ENCODE results near the gene RXFP2.

DNA sequence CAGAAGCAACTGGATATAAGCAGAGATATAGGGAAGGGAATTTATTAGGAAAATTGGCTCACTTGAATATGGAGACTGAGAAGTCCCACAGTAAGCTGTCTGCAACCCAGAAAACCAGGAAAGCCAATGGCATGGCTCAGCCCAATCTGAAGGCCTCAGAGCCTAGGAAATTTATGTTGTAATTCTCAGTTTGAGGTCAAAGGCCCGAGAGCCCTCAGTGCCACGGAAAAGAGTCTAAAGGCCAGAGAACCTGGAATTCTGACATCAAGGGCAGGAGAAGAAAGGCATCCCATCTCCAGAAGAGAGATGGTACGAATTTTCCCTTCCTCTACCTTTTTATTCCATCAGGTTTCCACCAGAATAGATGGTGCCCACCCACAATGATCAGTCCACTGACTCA, 20.1 kb upstream of the RXFP2 start:
- TF ChIP-seq, protein P1, sequence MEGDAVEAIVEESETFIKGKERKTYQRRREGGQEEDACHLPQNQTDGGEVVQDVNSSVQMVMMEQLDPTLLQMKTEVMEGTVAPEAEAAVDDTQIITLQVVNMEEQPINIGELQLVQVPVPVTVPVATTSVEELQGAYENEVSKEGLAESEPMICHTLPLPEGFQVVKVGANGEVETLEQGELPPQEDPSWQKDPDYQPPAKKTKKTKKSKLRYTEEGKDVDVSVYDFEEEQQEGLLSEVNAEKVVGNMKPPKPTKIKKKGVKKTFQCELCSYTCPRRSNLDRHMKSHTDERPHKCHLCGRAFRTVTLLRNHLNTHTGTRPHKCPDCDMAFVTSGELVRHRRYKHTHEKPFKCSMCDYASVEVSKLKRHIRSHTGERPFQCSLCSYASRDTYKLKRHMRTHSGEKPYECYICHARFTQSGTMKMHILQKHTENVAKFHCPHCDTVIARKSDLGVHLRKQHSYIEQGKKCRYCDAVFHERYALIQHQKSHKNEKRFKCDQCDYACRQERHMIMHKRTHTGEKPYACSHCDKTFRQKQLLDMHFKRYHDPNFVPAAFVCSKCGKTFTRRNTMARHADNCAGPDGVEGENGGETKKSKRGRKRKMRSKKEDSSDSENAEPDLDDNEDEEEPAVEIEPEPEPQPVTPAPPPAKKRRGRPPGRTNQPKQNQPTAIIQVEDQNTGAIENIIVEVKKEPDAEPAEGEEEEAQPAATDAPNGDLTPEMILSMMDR (conservative IDR thresholded peaks at IDR 0.05; ENCODE audit: low read depth, low read length) = no peak
- no peak for TF ChIP-seq EZH2 (IDR thresholded peaks at IDR 0.05; ENCODE audit: borderline replicate concordance, low read depth, low read length, poor library complexity, severe bottlenecking)
